HCT116 (cell line): ENCODE results near the gene ROBO1. TPM values are rescaled to one million over a fixed set of nuclear protein-coding genes. Genes with fewer than 3 reads are reported as not detected.

Experiments
- ATAC-seq: fragments of 200-7000 bp; cut with Tn5 transposase; 2 replicates; pipeline ENCODE4 v1.9.1; 2020; ENCODE audit warnings: mild to moderate bottlenecking, moderate library complexity
- BruUV-seq: library from RNA; stranded (reverse); fragments of 400-500 nt; replicated peaks from 2 replicates; lab custom pipeline; 2021; lab: Mats Ljungman, UMichigan
- CTCF ChIA-PET: fragments of 300-600 bp; sonication (Branson Sonifier 250); formaldehyde crosslinking; loops from one replicate; lab custom pipeline; 2021; ENCODE audit warnings: antibody characterized with exemption; lab: Charles Lee
- POLR2A ChIA-PET: fragments of 300-600, 350-600 bp; sonication (Branson Sonifier 250); formaldehyde crosslinking; loops from one replicate; lab custom pipeline; 2021; ENCODE audit warnings: antibody characterized with exemption; lab: Charles Lee
- RAD21 ChIA-PET, 2 experiments: fragments of 300-600 bp; sonication (Branson Sonifier 250); formaldehyde crosslinking; loops; one replicate each; lab custom pipeline; 2023; ENCODE audit warnings: low total read pairs in 2 of 2; ENCODE audit not compliant: uncharacterized antibody in 2 of 2, unreplicated experiment in 2 of 2, low non-redundant PET in 1 of 2; lab: Charles Lee
- DNase-seq: peaks from one replicate; pipeline ENCODE4 v3.0.0-alpha.2; 2010; ENCODE audit warnings: low read depth, low spot score
- H2AFZ ChIP-seq: fragments of 200-600 bp; shearing (Covaris generic), sonication (generic); 2 replicates; pipeline ENCODE4 v1.6.1; 2017; ENCODE audit warnings: low read depth, mixed run types, mixed read lengths, antibody characterized with exemption, low read length; ENCODE audit not compliant: poor library complexity, severe bottlenecking
- H3K27ac ChIP-seq: 2 replicates; pipeline ENCODE4 v1.5.1; 2012; ENCODE audit warnings: low read depth, low read length
- H3K27me3 ChIP-seq: fragments of 200-600 bp; sonication (generic); 2 replicates; pipeline ENCODE4 v1.6.1; 2016; ENCODE audit warnings: mixed run types, low read length, mixed read lengths; ENCODE audit not compliant: insufficient read depth
- H3K36me3 ChIP-seq, 2 experiments: fragments of 200-500 bp in 1 of 2; fragments of 200-600 bp in 1 of 2; sonication (Bioruptor generic) in 1 of 2; sonication (generic) in 1 of 2; 2 replicates each; pipeline versions ENCODE4 v1.5.1 to v1.6.1; 2014 to 2016; ENCODE audit warnings: low read length in 2 of 2, inconsistent platforms in 1 of 2, mixed read lengths in 1 of 2, mixed run types in 1 of 2; ENCODE audit not compliant: insufficient read depth in 2 of 2, control insufficient read depth in 1 of 2
- H3K4me1 ChIP-seq, 2 experiments: fragments of 200-600 bp in 1 of 2; sonication (generic) in 1 of 2; 2 replicates each; pipeline versions ENCODE4 v1.5.1 to v1.6.1; 2012 to 2017; ENCODE audit warnings: low read length in 2 of 2, inconsistent platforms in 1 of 2, mild to moderate bottlenecking in 1 of 2, mixed read lengths in 1 of 2, mixed run types in 1 of 2, moderate library complexity in 1 of 2; ENCODE audit not compliant: insufficient read depth in 2 of 2, control insufficient read depth in 1 of 2
- H3K4me2 ChIP-seq: fragments of 200-600 bp; sonication (generic); 2 replicates; pipeline ENCODE4 v1.6.1; 2017; ENCODE audit warnings: mixed run types, low read length, mixed read lengths
- H3K4me3 ChIP-seq, 2 experiments: fragments of 200-600 bp in 1 of 2; sonication (generic) in 1 of 2; replicated peaks in 1 of 2; 2 replicates each; pipeline ENCODE4 v1.5.1; 2011 to 2016; ENCODE audit warnings: low read length in 2 of 2, control low read depth in 1 of 2, low read depth in 1 of 2, mild to moderate bottlenecking in 1 of 2, mixed read lengths in 1 of 2, mixed run types in 1 of 2
- H3K79me2 ChIP-seq: fragments of 200-600 bp; sonication (generic); 2 replicates; pipeline ENCODE4 v1.6.1; 2017; ENCODE audit warnings: mild to moderate bottlenecking, mixed run types, low read length, moderate library complexity, mixed read lengths; ENCODE audit not compliant: insufficient read depth
- H3K9ac ChIP-seq: fragments of 200-600 bp; sonication (generic); 2 replicates; pipeline ENCODE4 v1.6.1; 2016; ENCODE audit warnings: low read length, mixed read lengths
- H3K9me2 ChIP-seq: fragments of 200-600 bp; sonication (generic), shearing (Covaris generic); 2 replicates; pipeline ENCODE4 v1.6.1; 2017; ENCODE audit warnings: mixed run types, mild to moderate bottlenecking, moderate library complexity; ENCODE audit not compliant: insufficient read depth
- H3K9me3 ChIP-seq, 2 experiments: fragments of 200-500 bp in 1 of 2; fragments of 200-600 bp in 1 of 2; sonication (Bioruptor generic) in 1 of 2; sonication (generic) in 1 of 2; 2 replicates each; pipeline ENCODE4 v1.6.1; 2014 to 2017; ENCODE audit warnings: low read length in 2 of 2, mixed read lengths in 2 of 2, inconsistent platforms in 1 of 2, low read depth in 1 of 2, mild to moderate bottlenecking in 1 of 2, mixed run types in 1 of 2, moderate library complexity in 1 of 2; ENCODE audit not compliant: control insufficient read depth in 1 of 2, insufficient read depth in 1 of 2
- H4K20me1 ChIP-seq: fragments of 200-600 bp; sonication (generic), shearing (Covaris generic); 2 replicates; pipeline ENCODE4 v1.6.1; 2017; ENCODE audit warnings: mixed run types, mild to moderate bottlenecking, moderate library complexity; ENCODE audit not compliant: insufficient read depth
- CEBPB ChIP-seq: IDR thresholded peaks from 2 replicates; pipeline ENCODE4 v1.6.1; 2012; ENCODE audit warnings: low read depth
- EZH2 ChIP-seq: fragments of 200-600 bp; sonication (generic); IDR thresholded peaks from 2 replicates; pipeline ENCODE4 v1.6.1; 2017; ENCODE audit warnings: antibody characterized with exemption, mixed run types
- EZH2phosphoT487 ChIP-seq: fragments of 200-600 bp; IDR thresholded peaks from 2 replicates; pipeline ENCODE4 v1.6.1; 2018; ENCODE audit warnings: antibody characterized with exemption, borderline replicate concordance
- JUND ChIP-seq: IDR thresholded peaks from 2 replicates; pipeline ENCODE4 v1.6.1; 2012
- POLR2AphosphoS5 ChIP-seq: IDR thresholded peaks from 2 replicates; pipeline ENCODE4 v1.6.1; 2011; ENCODE audit warnings: mild to moderate bottlenecking, low read depth, low read length, moderate library complexity
- RAD21 ChIP-seq: IDR thresholded peaks from 2 replicates; pipeline ENCODE4 v1.6.1; 2012; ENCODE audit warnings: low read depth, mild to moderate bottlenecking
- SIN3A ChIP-seq: IDR thresholded peaks from 2 replicates; pipeline ENCODE4 v1.6.1; 2012; ENCODE audit warnings: low read depth
- SP1 ChIP-seq: IDR thresholded peaks from 2 replicates; pipeline ENCODE4 v1.6.1; 2012; ENCODE audit warnings: low read depth
- SRF ChIP-seq: IDR thresholded peaks from 2 replicates; pipeline ENCODE4 v1.6.1; 2012; ENCODE audit warnings: low read depth
- TCF7L2 ChIP-seq: IDR thresholded peaks from 2 replicates; pipeline ENCODE4 v1.7.0; 2011; ENCODE audit warnings: borderline replicate concordance, inconsistent platforms; ENCODE audit not compliant: insufficient read depth, insufficient read length; ENCODE audit errors: extremely low read depth
- YY1 ChIP-seq: IDR thresholded peaks from 2 replicates; pipeline ENCODE4 v1.6.1; 2011; ENCODE audit warnings: low read length, low read depth, moderate library complexity, mild to moderate bottlenecking; ENCODE audit not compliant: insufficient replicate concordance; ENCODE audit errors: extremely low read depth
- ZFX ChIP-seq: fragments of 450-650 bp; IDR thresholded peaks from 2 replicates; pipeline ENCODE4 v1.6.1; 2017
- intact Hi-C: fragments of 100-400 bp; cut with micrococcal nuclease; formaldehyde crosslinking; loops from 2 replicates; pipeline ENCODE4 v1.10.0; 2022
- total RNA-seq: library from RNA; stranded (reverse); gene quantifications from one replicate; pipeline ENCODE4 v1.2.1, GENCODE V29; 2021; ENCODE audit not compliant: unreplicated experiment
- TF ChIP-seq, protein P1 (sequence below), 3 experiments: fragments of 200-600 bp in 1 of 3; sonication (generic) in 1 of 3; IDR thresholded peaks in 2 of 3; conservative IDR thresholded peaks in 1 of 3; 2 replicates each; pipeline ENCODE4 v1.5.1; 2012 to 2017; ENCODE audit warnings: low read depth in 2 of 3, low read length in 2 of 3, antibody characterized with exemption in 1 of 3, borderline replicate concordance in 1 of 3, control low read depth in 1 of 3, mild to moderate bottlenecking in 1 of 3, mixed read lengths in 1 of 3, mixed run types in 1 of 3, moderate library complexity in 1 of 3; ENCODE audit not compliant: insufficient read depth in 1 of 3

Gene ROBO1
- total RNA-seq, 1 experiment from 2014 or later: 0.27 TPM

DNA sequence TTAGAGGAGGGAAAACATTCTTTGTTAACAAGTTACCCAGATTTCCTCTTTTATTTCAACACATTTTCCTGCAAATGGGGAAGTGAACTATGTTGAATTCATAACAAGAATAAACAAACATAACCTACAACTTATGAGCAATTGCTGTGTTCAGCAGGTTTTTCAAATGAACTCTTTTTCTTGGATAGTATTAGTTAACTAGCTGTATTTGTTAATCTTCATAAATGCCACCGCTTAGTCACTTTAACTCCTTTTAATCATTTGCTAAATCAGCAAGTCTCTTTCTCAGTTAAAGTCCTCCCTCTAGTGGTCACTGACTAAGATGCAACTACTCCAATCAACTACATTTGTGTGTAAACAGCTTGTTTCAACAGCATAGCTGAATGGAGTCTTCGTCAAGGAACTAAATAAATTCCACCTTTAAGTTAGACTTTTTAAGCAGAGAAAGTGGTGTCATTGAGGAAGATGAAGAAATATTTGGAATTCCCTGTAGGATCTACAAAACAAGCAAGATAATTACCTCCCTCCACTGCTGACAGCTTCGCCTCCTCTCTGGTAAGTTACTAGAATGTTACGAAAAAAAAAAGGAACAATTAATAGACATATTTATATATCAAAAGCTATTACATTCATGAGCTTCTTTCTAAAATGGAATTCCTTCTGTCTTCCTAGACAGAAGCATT lies 1122.0 kb downstream of the ROBO1 start:
- ChIA-PET RAD21 (no interaction called here), CTCF (no interaction called here)

More for the DNA sequence above, 1122.0 kb downstream of the ROBO1 start:
- POLR2A ChIA-PET: no interaction called here
- no peak overlapping the region for H3K9ac ChIP-seq
- no peak overlapping the region for H3K4me3 ChIP-seq
- H3K79me2 ChIP-seq: no peaks in the 10 kb centered on the region
- H3K4me2 ChIP-seq: no peak overlapping the region
- H3K9me3 ChIP-seq: peaks cover 0 to 26% of the 10 kb centered on the region in 2 experiments; a peak in 2 of 4 replicates
- no peaks in the 10 kb centered on the region for H3K4me1 ChIP-seq
- no peak overlapping the region for H3K27ac ChIP-seq
- H3K27me3 ChIP-seq: no peaks in the 10 kb centered on the region
- no peaks in the 10 kb centered on the region for H3K36me3 ChIP-seq
- H3K9me2 ChIP-seq: no peaks in the 10 kb centered on the region
- DNase-seq (peak; percentile 28), ATAC-seq (no peak)
- TF ChIP-seq SRF (no peak), ZFX (no peak), EZH2phosphoT487 (no peak), RAD21 (peak; percentile 30), JUND (no peak), CEBPB (no peak), SP1 (no peak), TCF7L2 (no peak), SIN3A (no peak), EZH2 (no peak), POLR2AphosphoS5 (no peak), YY1 (no peak)
- TF ChIP-seq, protein P1, sequence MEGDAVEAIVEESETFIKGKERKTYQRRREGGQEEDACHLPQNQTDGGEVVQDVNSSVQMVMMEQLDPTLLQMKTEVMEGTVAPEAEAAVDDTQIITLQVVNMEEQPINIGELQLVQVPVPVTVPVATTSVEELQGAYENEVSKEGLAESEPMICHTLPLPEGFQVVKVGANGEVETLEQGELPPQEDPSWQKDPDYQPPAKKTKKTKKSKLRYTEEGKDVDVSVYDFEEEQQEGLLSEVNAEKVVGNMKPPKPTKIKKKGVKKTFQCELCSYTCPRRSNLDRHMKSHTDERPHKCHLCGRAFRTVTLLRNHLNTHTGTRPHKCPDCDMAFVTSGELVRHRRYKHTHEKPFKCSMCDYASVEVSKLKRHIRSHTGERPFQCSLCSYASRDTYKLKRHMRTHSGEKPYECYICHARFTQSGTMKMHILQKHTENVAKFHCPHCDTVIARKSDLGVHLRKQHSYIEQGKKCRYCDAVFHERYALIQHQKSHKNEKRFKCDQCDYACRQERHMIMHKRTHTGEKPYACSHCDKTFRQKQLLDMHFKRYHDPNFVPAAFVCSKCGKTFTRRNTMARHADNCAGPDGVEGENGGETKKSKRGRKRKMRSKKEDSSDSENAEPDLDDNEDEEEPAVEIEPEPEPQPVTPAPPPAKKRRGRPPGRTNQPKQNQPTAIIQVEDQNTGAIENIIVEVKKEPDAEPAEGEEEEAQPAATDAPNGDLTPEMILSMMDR (IDR thresholded peaks at IDR 0.05 in 2 of 3, conservative IDR thresholded peaks at IDR 0.05 in 1 of 3; ENCODE audit: borderline replicate concordance in 1 of 3, insufficient read depth in 1 of 3, low read depth in 2 of 3, low read length in 2 of 3): peak in 2 of 3 experiments; percentile 59 to 70; a peak in 4 of 6 replicates
- H4K20me1 ChIP-seq: no peaks in the 10 kb centered on the region
- H2AFZ ChIP-seq: no peak overlapping the region
- BruUV-seq: no TSS peak
- intact Hi-C loops: no loop called here
